Effector memory CD8-positive, alpha-beta T cell (primary cell): ENCODE data around the gene EZR.

Source experiments
- ATAC-seq: fragments of 150-1000 bp; cut with Tn5 transposase; replicated peaks from 2 replicates; pipeline ENCODE4 v1.10.0; 2021; ENCODE audit warnings: mild to moderate bottlenecking, moderate library complexity
- DNase-seq, 3 experiments: peaks; one replicate each; pipeline ENCODE4 v3.0.0; 2021
- H3K27ac Mint-ChIP-seq, 2 donors: one replicate each; pipeline ENCODE4 v1.8.0; 2022; ENCODE audit warnings: mild to moderate bottlenecking in 2 of 2, mixed read lengths in 2 of 2, moderate library complexity in 2 of 2
- H3K27me3 Mint-ChIP-seq, 2 donors: one replicate each; pipeline ENCODE4 v1.8.0; 2022; ENCODE audit warnings: mixed read lengths in 2 of 2
- H3K36me3 Mint-ChIP-seq: one replicate; pipeline ENCODE4 v1.8.0; 2022; ENCODE audit warnings: mild to moderate bottlenecking, moderate library complexity, mixed read lengths; ENCODE audit not compliant: insufficient read depth
- H3K4me1 Mint-ChIP-seq, 2 donors: one replicate each; pipeline ENCODE4 v1.8.0; 2022; ENCODE audit warnings: low read depth in 2 of 2, mixed read lengths in 2 of 2
- H3K4me3 Mint-ChIP-seq, 2 donors: one replicate each; pipeline ENCODE4 v1.8.0; 2022; ENCODE audit warnings: mild to moderate bottlenecking in 2 of 2, mixed read lengths in 2 of 2, moderate library complexity in 2 of 2
- H3K9me3 Mint-ChIP-seq, 2 donors: one replicate each; pipeline ENCODE4 v1.8.0; 2022; ENCODE audit warnings: mixed read lengths in 2 of 2

Gene EZR

DNA sequence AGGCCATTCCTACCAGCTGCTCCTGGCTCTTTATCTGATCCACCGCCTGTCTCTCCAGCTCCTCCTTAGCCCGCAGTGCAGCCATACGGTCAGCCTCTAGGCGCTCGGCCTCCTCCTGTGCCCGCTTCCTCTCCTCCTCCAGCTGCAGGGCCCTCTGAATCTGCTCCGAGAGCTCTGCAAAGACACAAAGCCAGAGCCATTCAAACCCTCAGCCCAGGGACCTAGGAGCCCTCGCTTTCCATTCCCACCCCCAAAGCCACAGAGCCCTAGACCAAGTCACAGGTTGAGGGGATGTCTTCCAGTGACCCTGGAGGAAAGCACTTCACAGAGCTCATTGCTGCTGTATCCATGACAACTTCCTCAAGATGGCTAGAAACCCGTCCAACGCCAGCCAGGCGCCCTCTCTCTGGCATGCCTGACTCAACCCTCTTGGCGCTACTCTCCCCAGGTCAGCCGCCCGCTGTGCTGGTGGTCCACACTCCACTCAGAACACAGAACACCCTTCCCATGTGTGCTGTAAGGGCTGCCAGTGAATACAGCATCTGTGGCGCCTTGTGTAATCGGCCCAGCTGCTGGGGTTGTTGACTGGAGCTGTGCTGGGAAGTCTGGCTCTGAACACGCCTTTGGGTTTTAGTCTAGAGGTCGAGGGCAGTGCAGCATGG, 49.3 kb downstream of the EZR start:
- Mint-ChIP-seq H3K4me1 (peaks cover 35 to 45% of the 10 kb centered on the region in 2 donors), H3K27ac (peak overlapping the region; percentile 92 to 96), H3K36me3 (peaks cover 100% of the 10 kb centered on the region), H3K27me3 (no peaks in the 10 kb centered on the region), H3K9me3 (no peaks in the 10 kb centered on the region), H3K4me3 (peak overlapping the region; percentile 44 to 46)
- no peak for DNase-seq
- ATAC-seq, result no peak

DNA sequence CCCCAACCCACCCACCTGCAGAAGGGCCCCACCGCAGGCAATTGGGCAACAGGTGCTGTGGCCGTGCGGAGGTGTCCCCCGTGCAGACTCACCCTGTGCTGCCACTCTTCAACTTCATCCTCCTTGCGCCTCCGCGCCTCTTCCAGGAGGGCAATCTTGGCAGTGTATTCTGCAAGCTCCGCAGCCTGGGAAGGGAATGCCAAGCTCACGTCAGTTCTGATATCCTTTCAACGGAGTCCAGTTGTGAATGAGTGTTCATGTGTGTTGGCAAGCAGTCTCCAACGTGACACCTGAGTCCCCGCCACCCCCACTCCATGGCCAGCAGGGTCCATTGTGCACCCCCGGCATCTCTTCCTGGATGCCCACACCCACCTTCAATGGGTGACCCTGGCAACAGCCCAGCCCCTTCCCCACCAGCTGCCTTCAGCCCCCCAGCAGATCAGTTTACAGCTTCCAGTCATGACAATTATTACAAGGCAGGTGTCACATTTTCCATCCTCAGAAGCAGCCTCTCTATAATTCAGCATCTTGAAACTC, 49.9 kb downstream of the EZR start:
- Mint-ChIP-seq H3K27ac (peak overlapping the region; percentile 92 to 96), H3K4me1 (peaks cover 35 to 40% of the 10 kb centered on the region in 2 donors), H3K4me3 (peak overlapping the region; percentile 44 to 46), H3K9me3 (no peaks in the 10 kb centered on the region), H3K27me3 (no peaks in the 10 kb centered on the region), H3K36me3 (peaks cover 100% of the 10 kb centered on the region)
- ATAC-seq (no peak), DNase-seq (no peak)

DNA sequence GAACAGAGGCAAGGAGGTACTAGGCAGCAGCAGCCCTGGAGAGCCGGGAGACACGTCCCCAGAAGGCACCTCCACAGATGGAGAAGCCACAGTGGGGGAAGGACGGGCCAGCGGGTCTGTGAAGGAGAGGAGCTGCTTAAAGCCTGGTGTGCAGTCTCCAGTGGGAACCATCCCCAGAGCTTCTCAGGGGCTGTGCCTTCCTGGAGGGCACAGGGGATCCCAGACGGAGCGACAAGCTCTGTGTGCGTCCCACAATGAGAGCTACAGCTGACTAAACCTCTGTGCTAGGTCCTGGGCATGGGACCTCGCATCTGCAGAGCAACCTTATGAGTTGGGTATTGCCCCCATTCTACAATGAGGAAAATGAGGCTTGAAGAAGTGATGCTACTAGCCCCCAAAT, 50.7 kb downstream of the EZR start:
- DNase-seq (no peak), ATAC-seq (no peak)
- peaks cover 100% of the 10 kb centered on the region for H3K36me3 Mint-ChIP-seq
- H3K9me3 Mint-ChIP-seq, result no peaks in the 10 kb centered on the region
- H3K4me3 Mint-ChIP-seq, result no peak overlapping the region
- peak overlapping the region in 1 of 2 donors; percentile 87 for H3K27ac Mint-ChIP-seq
- peaks cover 32 to 34% of the 10 kb centered on the region in 2 donors for H3K4me1 Mint-ChIP-seq
- no peaks in the 10 kb centered on the region for H3K27me3 Mint-ChIP-seq

DNA sequence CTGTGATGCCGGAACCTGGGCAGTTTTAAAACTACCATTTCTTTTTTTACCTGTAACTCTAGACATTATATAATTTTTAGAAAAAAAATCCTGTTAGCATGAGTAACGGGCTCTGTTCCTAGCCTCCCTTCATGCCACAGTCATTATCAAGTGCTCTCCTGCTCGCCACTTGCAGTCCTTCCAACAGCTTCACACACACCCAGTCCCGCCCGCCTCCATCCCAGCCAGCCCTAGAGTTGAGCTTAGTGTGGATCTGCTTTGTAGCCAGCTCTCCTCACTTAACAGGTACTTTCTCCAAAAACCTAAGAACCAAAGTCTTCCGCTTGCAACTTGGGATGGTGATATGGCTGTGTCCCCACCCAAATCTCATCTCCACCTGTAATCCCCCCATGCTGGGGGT, 51.5 kb downstream of the EZR start:
- Mint-ChIP-seq H3K4me3 (no peak overlapping the region), H3K9me3 (no peaks in the 10 kb centered on the region), H3K27ac (peak overlapping the region; percentile 17 to 87), H3K36me3 (peaks cover 100% of the 10 kb centered on the region), H3K27me3 (no peaks in the 10 kb centered on the region), H3K4me1 (peaks cover 26% of the 10 kb centered on the region in 2 donors)
- ATAC-seq, result no peak
- DNase-seq, result no peak

GRCh38 chr6:158766621-158767455, 52.3 kb downstream of the EZR start:
- Mint-ChIP-seq H3K36me3 (peaks cover 100% of the 10 kb centered on the region), H3K9me3 (no peaks in the 10 kb centered on the region), H3K27me3 (no peaks in the 10 kb centered on the region), H3K4me1 (peaks cover 19% of the 10 kb centered on the region in 2 donors), H3K27ac (peak overlapping the region; percentile 68 to 87), H3K4me3 (peak overlapping the region in 1 of 2 donors; percentile 36)
- no peak for ATAC-seq
- DNase-seq, result no peak

DNA sequence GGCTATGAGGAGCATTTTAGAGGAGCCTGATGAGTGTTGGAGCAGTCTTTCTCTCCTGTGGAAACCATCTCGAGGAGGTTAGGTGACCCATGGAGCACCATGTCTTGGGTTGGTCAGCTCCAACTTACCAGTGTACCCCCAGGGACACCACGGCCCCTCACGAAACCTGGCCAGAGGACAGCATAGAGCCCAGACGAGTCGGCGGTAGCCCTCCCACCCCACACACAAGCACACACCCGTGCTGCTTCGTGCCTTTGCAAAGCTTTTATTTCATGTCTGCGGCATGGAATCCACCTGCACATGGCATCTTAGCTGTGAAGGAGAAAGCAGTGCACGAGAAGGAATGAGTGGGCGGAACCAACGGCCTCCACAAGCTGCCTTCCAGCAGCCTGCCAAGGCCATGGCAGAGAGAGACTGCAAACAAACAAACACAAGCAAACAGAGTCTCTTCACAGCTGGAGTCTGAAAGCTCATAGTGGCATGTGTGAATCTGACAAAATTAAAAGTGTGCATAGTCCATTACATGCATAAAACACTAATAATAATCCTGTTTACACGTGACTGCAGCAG, 53.6 kb downstream of the EZR start:
- Mint-ChIP-seq H3K4me1 (peaks cover 11% of the 10 kb centered on the region in 2 donors), H3K27me3 (no peaks in the 10 kb centered on the region), H3K4me3 (peak overlapping the region in 1 of 2 donors; percentile 5), H3K27ac (peak overlapping the region in 1 of 2 donors; percentile 90), H3K9me3 (no peaks in the 10 kb centered on the region), H3K36me3 (peaks cover 100% of the 10 kb centered on the region)
- DNase-seq (no peak), ATAC-seq (no peak)

- peak overlapping the region in 1 of 2 donors; percentile 5 for H3K4me3 Mint-ChIP-seq
Observed at GRCh38 chr6:158764926-158765325, 54.2 kb downstream of the EZR start.

GRCh38 chr6:158764183-158764849, 54.9 kb downstream of the EZR start:
- ATAC-seq (peak; percentile 11), DNase-seq (no peak)
- peaks cover 5 to 11% of the 10 kb centered on the region in 2 donors for H3K4me1 Mint-ChIP-seq
- no peak overlapping the region for H3K4me3 Mint-ChIP-seq
- no peaks in the 10 kb centered on the region for H3K9me3 Mint-ChIP-seq
- H3K27me3 Mint-ChIP-seq, result no peaks in the 10 kb centered on the region
- H3K27ac Mint-ChIP-seq, result peak overlapping the region; percentile 63 to 90
- peaks cover 91% of the 10 kb centered on the region for H3K36me3 Mint-ChIP-seq

More at GRCh38 chr6:158764926-158765325, 54.2 kb downstream of the EZR start:
- peaks cover 96% of the 10 kb centered on the region for H3K36me3 Mint-ChIP-seq
- peak; percentile 9 for ATAC-seq
- peaks cover 8 to 12% of the 10 kb centered on the region in 2 donors for H3K4me1 Mint-ChIP-seq
- no peak for DNase-seq
- no peaks in the 10 kb centered on the region for H3K27me3 Mint-ChIP-seq
- H3K9me3 Mint-ChIP-seq, result no peaks in the 10 kb centered on the region
- peak overlapping the region; percentile 63 to 90 for H3K27ac Mint-ChIP-seq

- peak overlapping the region; percentile 63 to 90 for H3K27ac Mint-ChIP-seq
- peaks cover 90% of the 10 kb centered on the region for H3K36me3 Mint-ChIP-seq
- no peaks in the 10 kb centered on the region for H3K9me3 Mint-ChIP-seq
- no peak overlapping the region for H3K4me3 Mint-ChIP-seq
- peaks cover 5 to 11% of the 10 kb centered on the region in 2 donors for H3K4me1 Mint-ChIP-seq
- DNase-seq, result no peak
- no peaks in the 10 kb centered on the region for H3K27me3 Mint-ChIP-seq
- peak; percentile 15 for ATAC-seq
Observed at GRCh38 chr6:158763434-158764182, 55.6 kb downstream of the EZR start.

GRCh38 chr6:158762787-158763433, 56.3 kb downstream of the EZR start:
- Mint-ChIP-seq H3K27ac (peak overlapping the region; percentile 63 to 90), H3K9me3 (no peaks in the 10 kb centered on the region), H3K4me1 (peaks cover 1 to 11% of the 10 kb centered on the region in 2 donors), H3K4me3 (no peak overlapping the region), H3K27me3 (no peaks in the 10 kb centered on the region), H3K36me3 (peaks cover 89% of the 10 kb centered on the region)
- ATAC-seq, result no peak
- DNase-seq, result no peak

DNA sequence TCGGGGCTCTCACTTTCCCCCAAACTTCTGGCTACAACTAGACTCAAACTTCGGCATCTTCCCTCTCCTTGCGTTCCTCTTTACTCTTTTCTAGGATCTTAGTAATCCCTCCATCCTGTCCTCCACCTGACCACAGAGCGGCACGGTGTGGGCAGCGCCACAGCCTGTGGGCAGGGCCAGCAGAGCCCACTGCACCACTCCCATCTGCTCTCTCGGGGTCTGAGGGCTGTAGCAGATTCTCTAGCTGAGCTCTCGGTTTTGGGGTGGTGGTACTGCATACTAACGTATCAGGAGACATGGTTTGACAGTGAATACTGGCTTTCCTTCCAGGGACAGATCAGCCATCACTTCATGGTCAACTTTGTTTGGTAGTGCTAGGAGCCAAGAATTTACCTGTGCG, 57.4 kb downstream of the EZR start:
- Mint-ChIP-seq H3K27me3 (no peaks in the 10 kb centered on the region), H3K9me3 (no peaks in the 10 kb centered on the region), H3K4me1 (peaks cover 0 to 8% of the 10 kb centered on the region in 2 donors), H3K36me3 (peaks cover 89% of the 10 kb centered on the region), H3K4me3 (peak overlapping the region in 1 of 2 donors; percentile 21), H3K27ac (peak overlapping the region; percentile 47 to 90)
- ATAC-seq (no peak), DNase-seq (no peak)

DNA sequence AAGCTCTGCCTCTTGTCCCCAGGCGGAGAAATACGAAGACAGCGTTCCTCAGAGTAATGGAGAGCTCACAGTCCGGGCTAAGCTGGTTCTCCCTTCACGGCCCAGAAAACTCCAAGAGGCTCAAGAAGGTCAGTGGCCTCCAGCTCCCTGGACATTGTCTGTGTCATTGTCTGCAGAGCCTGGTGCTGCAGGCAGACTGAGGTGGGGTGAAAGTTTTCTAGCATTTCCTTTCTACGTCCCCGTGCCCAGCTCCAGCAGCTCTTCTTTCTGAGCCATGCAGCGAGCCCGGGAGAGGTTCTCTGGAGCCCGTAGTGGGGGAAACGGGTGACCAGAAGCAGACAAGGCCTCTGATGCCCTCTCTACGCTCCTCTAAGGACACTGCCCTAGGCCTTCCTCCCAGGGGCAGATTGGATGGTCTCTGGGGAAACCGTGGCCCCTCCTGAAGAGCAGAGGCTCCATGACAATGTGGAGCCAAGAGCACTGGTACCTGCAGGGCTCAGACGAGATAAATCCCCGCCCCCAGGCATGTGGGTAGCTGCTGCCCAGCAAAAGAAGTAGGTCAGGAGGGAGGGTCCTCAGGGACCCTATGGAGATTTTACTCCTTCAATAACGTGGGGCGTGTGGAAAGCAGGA, 58.4 kb downstream of the EZR start:
- H3K4me1 Mint-ChIP-seq, result peaks cover 0 to 10% of the 10 kb centered on the region in 2 donors
- ATAC-seq, result no peak
- no peaks in the 10 kb centered on the region for H3K27me3 Mint-ChIP-seq
- no peak for DNase-seq
- H3K4me3 Mint-ChIP-seq, result peak overlapping the region in 1 of 2 donors; percentile 10
- H3K36me3 Mint-ChIP-seq, result peaks cover 86% of the 10 kb centered on the region
- H3K27ac Mint-ChIP-seq, result peak overlapping the region; percentile 47 to 90
- H3K9me3 Mint-ChIP-seq, result no peaks in the 10 kb centered on the region
